Bronchial smooth muscle cell (primary cell): ENCODE results near the gene PLEKHN1. TPM values are rescaled to one million over a fixed set of nuclear protein-coding genes. Genes with fewer than 3 reads are reported as not detected.

Experiments
- total RNA-seq: library from RNA; depleted of rRNA; stranded (reverse); fragments of >200 nt; gene quantifications from 2 replicates; pipeline ENCODE4 v1.2.1, GENCODE V29; 2014

The PLEKHN1 gene, protein sequence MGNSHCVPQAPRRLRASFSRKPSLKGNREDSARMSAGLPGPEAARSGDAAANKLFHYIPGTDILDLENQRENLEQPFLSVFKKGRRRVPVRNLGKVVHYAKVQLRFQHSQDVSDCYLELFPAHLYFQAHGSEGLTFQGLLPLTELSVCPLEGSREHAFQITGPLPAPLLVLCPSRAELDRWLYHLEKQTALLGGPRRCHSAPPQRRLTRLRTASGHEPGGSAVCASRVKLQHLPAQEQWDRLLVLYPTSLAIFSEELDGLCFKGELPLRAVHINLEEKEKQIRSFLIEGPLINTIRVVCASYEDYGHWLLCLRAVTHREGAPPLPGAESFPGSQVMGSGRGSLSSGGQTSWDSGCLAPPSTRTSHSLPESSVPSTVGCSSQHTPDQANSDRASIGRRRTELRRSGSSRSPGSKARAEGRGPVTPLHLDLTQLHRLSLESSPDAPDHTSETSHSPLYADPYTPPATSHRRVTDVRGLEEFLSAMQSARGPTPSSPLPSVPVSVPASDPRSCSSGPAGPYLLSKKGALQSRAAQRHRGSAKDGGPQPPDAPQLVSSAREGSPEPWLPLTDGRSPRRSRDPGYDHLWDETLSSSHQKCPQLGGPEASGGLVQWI
- total RNA-seq, result 0.09 and 0.63 TPM in 2 replicates

DNA sequence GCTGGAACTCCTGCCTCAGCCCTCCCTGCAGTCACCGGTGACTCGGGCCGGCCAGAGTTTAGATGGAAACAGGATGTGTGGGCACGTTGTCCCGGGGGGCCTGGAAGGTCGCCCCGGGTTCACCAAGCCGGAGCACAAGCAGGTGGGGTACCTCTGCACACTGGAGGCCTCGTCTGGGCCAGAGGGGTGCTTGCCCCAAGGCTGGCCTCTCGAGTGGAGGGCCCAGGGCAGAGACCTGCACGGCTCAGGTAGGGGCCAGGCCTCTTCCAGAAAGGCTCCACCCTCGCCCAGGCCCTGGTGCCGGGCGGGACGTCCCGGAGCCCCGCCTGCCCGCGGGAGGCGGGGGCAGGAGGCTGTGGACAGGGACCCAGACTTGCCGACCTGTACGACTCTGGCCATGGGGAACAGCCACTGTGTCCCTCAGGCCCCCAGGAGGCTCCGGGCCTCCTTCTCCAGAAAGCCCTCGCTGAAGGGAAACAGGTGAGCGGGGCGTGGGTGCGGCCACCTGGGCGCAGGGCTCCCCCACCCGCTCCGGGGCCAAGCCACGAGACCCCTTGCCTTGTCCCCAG is at the start of gene PLEKHN1:
Gene PLEKHN1, plus strand, starts transcription at position 348 of the 569 bp plus-strand sequence. Its CDS starts 50 bp downstream, at position 398.

GRCh38 chr1:923131-923990 is 42.9 kb upstream of the PLEKHN1 start, which contains the start of gene SAMD11:
SAMD11 (plus strand) TSS chr1:923923; CDS start chr1:924432, 509 bp downstream.

DNA sequence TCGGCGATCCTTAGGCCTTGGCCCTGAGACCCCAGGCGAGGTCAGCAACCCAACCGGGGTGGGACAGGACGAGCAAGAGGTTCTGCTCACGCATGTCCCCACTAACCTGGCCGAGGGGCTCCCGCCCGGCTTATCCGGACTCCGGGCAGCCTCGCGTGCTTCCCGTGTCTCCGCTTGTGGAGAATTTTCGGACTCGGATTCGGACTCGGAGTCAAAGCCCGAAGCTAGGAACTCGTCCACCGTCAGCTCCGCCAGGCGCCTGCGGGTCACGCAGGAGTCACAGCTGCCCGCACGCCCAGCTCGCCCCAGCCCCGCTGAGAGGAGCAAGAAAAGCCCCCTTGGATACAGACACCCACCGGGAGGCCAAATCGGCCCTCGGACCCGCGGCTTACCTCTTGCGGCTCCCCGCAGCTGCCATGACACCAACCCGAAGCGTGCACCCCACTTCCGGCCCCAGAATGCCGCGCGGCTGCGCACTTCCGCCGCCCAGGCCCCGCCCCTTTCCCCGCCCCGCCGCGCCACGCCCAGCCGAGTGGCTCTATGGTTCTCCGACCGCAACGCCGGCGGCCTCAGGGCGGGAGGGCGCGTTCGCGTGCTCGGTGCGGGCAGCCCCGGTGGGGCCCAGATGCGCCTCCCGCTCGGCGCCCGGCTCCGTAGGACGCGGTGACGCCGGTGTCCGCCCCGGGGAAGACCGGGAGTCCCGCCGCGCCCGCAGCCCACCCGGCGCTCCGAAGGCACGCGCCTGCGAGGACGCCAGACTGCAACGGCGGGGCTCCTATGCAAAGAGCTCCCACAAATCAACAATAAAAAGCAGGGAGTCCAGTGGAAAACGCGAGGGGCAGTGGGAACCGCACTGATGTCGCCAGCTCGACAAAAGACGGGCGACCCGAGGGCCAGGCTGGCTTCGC is 7.2 kb upstream of the PLEKHN1 start, which contains the start of gene NOC2L:
Gene NOC2L, minus strand, starts transcription at position 434 of the 908 bp plus-strand sequence. Its CDS starts 16 bp downstream, at position 418.

DNA sequence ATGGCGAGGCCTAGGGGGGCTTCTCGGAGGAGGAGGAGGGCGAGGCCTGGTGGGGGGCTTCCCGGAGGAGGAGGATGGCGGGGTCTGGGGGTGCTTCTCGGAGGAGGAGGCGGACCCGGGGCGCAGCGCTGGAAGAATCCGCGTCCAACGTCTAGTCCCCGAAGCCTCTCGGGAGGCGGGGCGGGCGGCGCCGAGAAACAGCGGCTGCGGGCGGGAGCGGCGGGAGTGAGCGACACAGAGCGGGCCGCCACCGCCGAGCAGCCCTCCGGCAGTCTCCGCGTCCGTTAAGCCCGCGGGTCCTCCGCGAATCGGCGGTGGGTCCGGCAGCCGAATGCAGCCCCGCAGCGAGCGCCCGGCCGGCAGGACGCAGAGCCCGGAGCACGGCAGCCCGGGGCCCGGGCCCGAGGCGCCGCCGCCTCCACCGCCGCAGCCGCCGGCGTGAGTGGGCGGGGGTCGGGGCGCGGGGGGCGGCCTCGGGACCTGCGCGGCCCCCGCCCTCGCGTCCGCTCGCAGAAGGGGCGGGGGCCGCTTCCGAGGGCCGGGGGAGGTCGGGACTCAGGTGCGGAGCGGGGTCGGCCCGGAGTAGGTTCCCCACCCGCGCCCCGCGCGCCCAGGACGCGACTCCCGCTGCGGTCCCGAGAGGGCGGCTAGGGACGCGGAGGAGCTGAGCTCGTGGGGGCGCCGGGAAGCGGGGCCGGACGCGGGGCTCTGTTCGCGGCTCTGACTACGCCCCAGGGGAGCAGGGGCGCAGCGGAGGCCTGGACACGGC is 5.7 kb upstream of the PLEKHN1 start, which contains the start of gene KLHL17:
Gene KLHL17, plus strand, starts transcription at position 222 of the 769 bp plus-strand sequence. Its CDS starts 110 bp downstream, at position 332.

GRCh38 chr1:981955-982558 is 15.8 kb downstream of the PLEKHN1 start, which contains the start of gene PERM1:
PERM1 (minus strand) TSS chr1:982093; CDS start chr1:981029, 1,064 bp downstream.

DNA sequence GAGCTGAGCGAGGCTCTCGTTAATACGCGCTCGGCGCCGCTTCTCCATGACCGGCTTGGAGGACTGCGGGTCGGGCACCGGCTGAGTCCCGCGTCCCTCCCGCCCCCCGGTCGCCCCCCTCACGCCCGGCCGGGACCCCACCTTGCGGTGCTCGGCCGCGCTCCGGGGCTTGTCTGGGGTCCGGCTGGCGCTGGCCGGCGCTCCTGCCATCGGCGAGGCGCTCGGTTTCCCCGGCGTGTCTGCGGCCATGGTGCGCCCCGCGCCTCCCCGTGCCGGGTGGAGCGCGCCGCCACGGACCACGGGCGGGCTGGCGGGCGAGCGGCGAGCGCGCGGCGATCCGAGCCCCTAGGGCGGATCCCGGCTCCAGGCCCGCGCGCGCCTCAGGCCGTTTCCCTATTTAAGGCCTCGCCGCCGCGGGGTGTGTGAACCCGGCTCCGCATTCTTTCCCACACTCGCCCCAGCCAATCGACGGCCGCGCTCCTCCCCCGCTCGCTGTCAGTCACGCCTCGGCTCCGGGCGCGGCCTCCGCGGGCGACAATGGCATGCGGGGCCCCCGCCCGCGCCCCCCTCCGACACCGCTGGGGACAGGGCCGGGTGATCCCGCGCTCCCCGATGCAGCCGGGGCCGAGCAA is 33.6 kb downstream of the PLEKHN1 start, which contains the start of gene HES4:
Gene HES4, minus strand, starts transcription at position 373 of the 632 bp plus-strand sequence. Its CDS starts 124 bp downstream, at position 249.

GRCh38 chr1:1013105-1013921 is 47.0 kb downstream of the PLEKHN1 start, which contains the start of gene ISG15:
ISG15 (plus strand) TSS chr1:1013497; CDS start chr1:1013574, 77 bp downstream.

DNA sequence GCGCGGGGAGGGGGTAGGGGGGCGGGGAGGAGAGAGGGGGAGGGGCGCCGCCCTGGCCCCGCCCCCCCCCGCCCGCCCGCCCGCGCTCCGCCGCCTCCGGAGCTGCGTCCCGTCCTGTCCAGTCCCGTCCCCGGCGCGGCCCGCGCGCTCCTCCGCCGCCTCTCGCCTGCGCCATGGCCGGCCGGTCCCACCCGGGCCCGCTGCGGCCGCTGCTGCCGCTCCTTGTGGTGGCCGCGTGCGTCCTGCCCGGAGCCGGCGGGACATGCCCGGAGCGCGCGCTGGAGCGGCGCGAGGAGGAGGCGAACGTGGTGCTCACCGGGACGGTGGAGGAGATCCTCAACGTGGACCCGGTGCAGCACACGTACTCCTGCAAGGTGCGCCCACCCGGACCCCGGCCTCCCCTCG is 53.7 kb downstream of the PLEKHN1 start, which contains the start of gene AGRN:
Gene AGRN, plus strand, starts transcription at position 121 of the 405 bp plus-strand sequence. Its CDS starts 53 bp downstream, at position 174.

Other genes with a start within 250 kb of the PLEKHN1 start
- 7.5 and 30.3 TPM in 2 replicates for gene SAMD11, start 42.6 kb upstream of the PLEKHN1 start, total RNA-seq
- gene NOC2L, start 7.2 kb upstream of the PLEKHN1 start, total RNA-seq, result 74.6 and 75.0 TPM in 2 replicates
- 4.9 and 6.9 TPM in 2 replicates for gene KLHL17, start 5.9 kb upstream of the PLEKHN1 start, total RNA-seq
- gene PERM1, start 15.6 kb downstream of the PLEKHN1 start, total RNA-seq, result under 0.01 TPM in 1 of 2 replicates, not detected in the other
- gene HES4, start 33.6 kb downstream of the PLEKHN1 start, total RNA-seq, result 0.43 and 1.1 TPM in 2 replicates
- gene ISG15, start 47.0 kb downstream of the PLEKHN1 start, total RNA-seq, result 95.7 and 131 TPM in 2 replicates
- gene AGRN, start 53.6 kb downstream of the PLEKHN1 start, total RNA-seq, result 22.7 and 38.8 TPM in 2 replicates
- gene RNF223, start 107.8 kb downstream of the PLEKHN1 start, total RNA-seq, result under 0.01 TPM in 1 of 2 replicates, not detected in the other
- 2.1 and 3.2 TPM in 2 replicates for gene C1orf159, start 149.6 kb downstream of the PLEKHN1 start, total RNA-seq
- gene TTLL10, start 207.4 kb downstream of the PLEKHN1 start, total RNA-seq, result not detected in 2 replicates
- gene TNFRSF18, start 240.1 kb downstream of the PLEKHN1 start, total RNA-seq, result 0.34 and 0.79 TPM in 2 replicates
- gene TNFRSF4, start 247.7 kb downstream of the PLEKHN1 start, total RNA-seq, result under 0.01 TPM in 1 of 2 replicates, not detected in the other